HEK293 (cell line): ENCODE data around the gene SF3B5.

Experiments
- CTCF ChIA-PET: fragments of 350-600 bp; formaldehyde crosslinking; extraction: SDS; loops from one replicate; lab custom pipeline; 2021; ENCODE audit warnings: antibody characterized with exemption; lab: Yijun Ruan, JAX
- POLR2A ChIA-PET: fragments of 300-600 bp; formaldehyde crosslinking; extraction: SDS; loops from one replicate; lab custom pipeline; 2020; ENCODE audit warnings: antibody characterized with exemption, inconsistent platforms; lab: Yijun Ruan, JAX
- H3K27ac ChIP-seq: fragments of 200-500 bp; sonication (Bioruptor generic); 2 replicates; pipeline ENCODE4 v1.5.1; 2014; ENCODE audit warnings: low read depth, low read length, control low read depth, inconsistent platforms; ENCODE audit errors: extremely low read depth
- H3K36me3 ChIP-seq, 2 experiments: fragments of 200-500 bp in 1 of 2; sonication (Bioruptor generic) in 1 of 2; 1 replicate in 1 of 2; 2 replicates in 1 of 2; pipeline ENCODE4 v1.5.1; 2014 to 2017; ENCODE audit warnings: inconsistent platforms in 2 of 2, low read length in 2 of 2; ENCODE audit not compliant: control insufficient read depth in 2 of 2, insufficient read depth in 1 of 2
- H3K4me1 ChIP-seq: fragments of 200-500 bp; sonication (Bioruptor generic); 2 replicates; pipeline ENCODE4 v1.5.1; 2014; ENCODE audit warnings: mild to moderate bottlenecking, low read length, inconsistent platforms; ENCODE audit not compliant: control insufficient read depth, insufficient read depth
- H3K4me3 ChIP-seq: 2 replicates; pipeline ENCODE4 v1.5.1; 2011; ENCODE audit warnings: low read depth, mild to moderate bottlenecking, control low read depth, low read length, moderate library complexity
- H3K9me3 ChIP-seq: fragments of 200-500 bp; sonication (Bioruptor generic); 2 replicates; pipeline ENCODE4 v1.5.1; 2014; ENCODE audit warnings: low read depth, low read length, inconsistent platforms; ENCODE audit not compliant: control insufficient read depth, insufficient read depth
- HIC1 ChIP-seq: fragments of 450-650 bp; formaldehyde crosslinking; IDR thresholded peaks from 2 replicates; pipeline ENCODE4 v1.5.1; 2016; ENCODE audit warnings: missing biosample characterization, missing genetic modification characterization
- HOXD13 ChIP-seq: sonication (generic); formaldehyde crosslinking; IDR thresholded peaks from 2 replicates; pipeline ENCODE4 v1.8.0; 2022; ENCODE audit warnings: missing genetic modification reagents, borderline replicate concordance
- RBAK ChIP-seq: fragments of 450-650 bp; formaldehyde crosslinking; IDR thresholded peaks from 2 replicates; pipeline ENCODE4 v1.5.1; 2016; ENCODE audit warnings: missing biosample characterization, missing genetic modification characterization
- SCRT2 ChIP-seq: fragments of 450-650 bp; formaldehyde crosslinking; IDR thresholded peaks from 2 replicates; pipeline ENCODE4 v1.5.1; 2016; ENCODE audit warnings: missing biosample characterization, missing genetic modification characterization
- ZBTB17 ChIP-seq: fragments of 450-650 bp; formaldehyde crosslinking; IDR thresholded peaks from 2 replicates; pipeline ENCODE4 v1.5.1; 2016; ENCODE audit warnings: missing biosample characterization, missing genetic modification characterization
- ZBTB20 ChIP-seq: fragments of 450-650 bp; formaldehyde crosslinking; IDR thresholded peaks from 2 replicates; pipeline ENCODE4 v1.5.1; 2016; ENCODE audit warnings: missing biosample characterization, missing genetic modification characterization
- ZBTB26 ChIP-seq: fragments of 450-650 bp; formaldehyde crosslinking; optimal IDR thresholded peaks from 2 replicates; pipeline ENCODE3; 2016; ENCODE audit warnings: missing biosample characterization, mild to moderate bottlenecking, missing genetic modification characterization
- ZEB2 ChIP-seq: fragments of 450-650 bp; formaldehyde crosslinking; IDR thresholded peaks from 2 replicates; pipeline ENCODE4 v1.5.1; 2016; ENCODE audit warnings: missing biosample characterization, missing genetic modification characterization
- ZFHX2 ChIP-seq: fragments of 450-650 bp; formaldehyde crosslinking; conservative IDR thresholded peaks from 2 replicates; pipeline ENCODE4 v1.5.1; 2016; ENCODE audit warnings: missing biosample characterization, missing genetic modification characterization
- ZNF132 ChIP-seq: fragments of 450-650 bp; formaldehyde crosslinking; IDR thresholded peaks from 2 replicates; pipeline ENCODE4 v1.5.1; 2017; ENCODE audit warnings: missing biosample characterization, missing genetic modification characterization, borderline replicate concordance
- ZNF157 ChIP-seq: fragments of 450-650 bp; formaldehyde crosslinking; IDR thresholded peaks from 2 replicates; pipeline ENCODE4 v1.5.1; 2016; ENCODE audit warnings: missing biosample characterization, missing genetic modification characterization
- ZNF16 ChIP-seq: fragments of 450-650 bp; formaldehyde crosslinking; IDR thresholded peaks from 2 replicates; pipeline ENCODE4 v1.5.1; 2016; ENCODE audit warnings: low read depth, missing biosample characterization, missing genetic modification characterization
- ZNF223 ChIP-seq: fragments of 450-650 bp; formaldehyde crosslinking; IDR thresholded peaks from 2 replicates; pipeline ENCODE4 v1.5.1; 2016; ENCODE audit warnings: missing biosample characterization, missing genetic modification characterization
- ZNF398 ChIP-seq: fragments of 450-650 bp; formaldehyde crosslinking; IDR thresholded peaks from 2 replicates; pipeline ENCODE4 v1.5.1; 2017; ENCODE audit warnings: missing biosample characterization, missing genetic modification characterization
- ZNF404 ChIP-seq: fragments of 450-650 bp; formaldehyde crosslinking; IDR thresholded peaks from 2 replicates; pipeline ENCODE4 v1.5.1; 2017; ENCODE audit warnings: missing biosample characterization, missing genetic modification characterization
- ZNF530 ChIP-seq: fragments of 450-650 bp; formaldehyde crosslinking; IDR thresholded peaks from 2 replicates; pipeline ENCODE4 v1.5.1; 2016; ENCODE audit warnings: low read depth, missing biosample characterization, missing genetic modification characterization
- ZNF645 ChIP-seq: fragments of 450-650 bp; formaldehyde crosslinking; IDR thresholded peaks from 2 replicates; pipeline ENCODE4; 2016; ENCODE audit warnings: missing biosample characterization, missing genetic modification characterization
- ZNF692 ChIP-seq: fragments of 450-650 bp; formaldehyde crosslinking; IDR thresholded peaks from 2 replicates; pipeline ENCODE4 v1.5.1; 2016; ENCODE audit warnings: missing biosample characterization, missing genetic modification characterization
- ZNF704 ChIP-seq: fragments of 450-650 bp; formaldehyde crosslinking; IDR thresholded peaks from 2 replicates; pipeline ENCODE4 v1.5.1; 2016; ENCODE audit warnings: missing biosample characterization, missing genetic modification characterization
- ZNF747 ChIP-seq: fragments of 450-650 bp; formaldehyde crosslinking; IDR thresholded peaks from 2 replicates; pipeline ENCODE4 v1.5.1; 2016; ENCODE audit warnings: missing biosample characterization, missing genetic modification characterization
- ZNF791 ChIP-seq: fragments of 450-650 bp; formaldehyde crosslinking; IDR thresholded peaks from 2 replicates; pipeline ENCODE4 v1.5.1; 2016; ENCODE audit warnings: missing biosample characterization, missing genetic modification characterization
- ZSCAN4 ChIP-seq: fragments of 450-650 bp; formaldehyde crosslinking; IDR thresholded peaks from 2 replicates; pipeline ENCODE4 v1.5.1; 2017; ENCODE audit warnings: missing biosample characterization, missing genetic modification characterization

Gene SF3B5

GRCh38 chr6:144064402-144065212 lies 30.8 kb downstream of the SF3B5 start:
- H3K4me1 ChIP-seq: no peaks in the 10 kb centered on the region
- CTCF ChIA-PET: interaction anchor here (0.7 to 1.8 kb wide), 3 partner anchors 10 to 308 kb away, joined by 4 to 8 read pairs (median 4); no protein-coding TSS in a partner anchor
- no peaks in the 10 kb centered on the region for H3K36me3 ChIP-seq
- TF ChIP-seq ZNF398 (tag by site-specific recombination) (peak; percentile 95), ZFHX2 (tag by site-specific recombination) (peak; percentile 44; the same call in 1 of the 2 replicates), ZBTB26 (tag by site-specific recombination) (peak; percentile 30), ZBTB20 (tag by site-specific recombination) (no peak)
- no peaks in the 10 kb centered on the region for H3K9me3 ChIP-seq
- peak overlapping the region; percentile 61; the same call in 1 of the 2 replicates for H3K27ac ChIP-seq
- POLR2A ChIA-PET: interaction anchor here (0.7 to 1.8 kb wide), 4 partner anchors 14 to 221 kb away, joined by 3 to 7 read pairs (median 3); partner anchors contain the start of gene SF3B5
- peak overlapping the region; percentile 67 for H3K4me3 ChIP-seq

GRCh38 chr6:144063744-144064401 lies 31.5 kb downstream of the SF3B5 start:
- Histone ChIP-seq H3K4me3 (peak overlapping the region; percentile 67), H3K4me1 (no peaks in the 10 kb centered on the region), H3K36me3 (no peaks in the 10 kb centered on the region), H3K27ac (peak overlapping the region; percentile 61; the same call in 1 of the 2 replicates), H3K9me3 (no peaks in the 10 kb centered on the region)
- POLR2A ChIA-PET: interaction anchor here (0.6 to 1.8 kb wide), 5 partner anchors 13 to 222 kb away, joined by 3 to 7 read pairs (median 3); partner anchors contain the start of gene SF3B5
- CTCF ChIA-PET: interaction anchor here (0.5 to 1.8 kb wide), 5 partner anchors 9 to 602 kb away, joined by 3 to 8 read pairs (median 4); no protein-coding TSS in a partner anchor
- TF ChIP-seq ZBTB17 (tag by site-specific recombination) (peak; percentile 69), RBAK (tag by site-specific recombination) (no peak), ZEB2 (peak; percentile 94), HOXD13 (CRISPR knock-in tag) (no peak), ZNF692 (tag by site-specific recombination) (no peak), ZNF704 (no peak), HIC1 (peak; percentile 64), ZNF16 (no peak), ZNF530 (tag by site-specific recombination) (no peak), ZNF132 (tag by site-specific recombination) (no peak), ZNF157 (tag by site-specific recombination) (no peak), SCRT2 (tag by site-specific recombination) (no peak), ZNF404 (tag by site-specific recombination) (no peak), ZNF747 (no peak), ZNF223 (tag by site-specific recombination) (no peak), ZNF791 (tag by site-specific recombination) (no peak), ZNF645 (tag by site-specific recombination) (no peak), ZSCAN4 (tag by site-specific recombination) (no peak)
